B cell (primary cell): ENCODE results near the gene MAML3. TPM values are rescaled to one million over a fixed set of nuclear protein-coding genes. Genes with fewer than 3 reads are reported as not detected.

Source experiments
- ATAC-seq: fragments of 200-7000 bp; cut with Tn5 transposase; one replicate; pipeline ENCODE4 v1.10.0; 2021; ENCODE audit warnings: low read depth, mild to moderate bottlenecking, moderate number of reproducible peaks, moderate library complexity
- CTCF ChIA-PET: fragments of 350-600 bp; sonication (Branson Sonifier 250); formaldehyde crosslinking; loops from one replicate; lab custom pipeline; 2021; ENCODE audit warnings: antibody characterized with exemption, inconsistent platforms; lab: Charles Lee
- POLR2A ChIA-PET: fragments of 350-600 bp; sonication (Branson Sonifier 250); formaldehyde crosslinking; loops from one replicate; lab custom pipeline; 2021; ENCODE audit warnings: antibody characterized with exemption; lab: Charles Lee
- DNase-seq: peaks from one replicate; pipeline ENCODE4 v3.0.0; 2013
- H2AFZ ChIP-seq: 2 replicates; pipeline ENCODE4 v1.6.1; 2012; ENCODE audit warnings: mild to moderate bottlenecking, low read depth, low read length; ENCODE audit not compliant: insufficient read depth, poor library complexity, severe bottlenecking
- H3K27ac ChIP-seq, 2 donors: 1 replicate in 1 of 2; 2 replicates in 1 of 2; pipeline ENCODE4 v1.5.1; 2012 to 2013; ENCODE audit warnings: low read length in 2 of 2, mild to moderate bottlenecking in 2 of 2, moderate library complexity in 1 of 2
- H3K27me3 ChIP-seq, 4 experiments: fragments of 200-600 bp in 1 of 4; sonication (generic) in 1 of 4; replicated peaks in 1 of 4; 1 replicate in 2 of 4; 2 replicates in 2 of 4; pipeline versions ENCODE4 v1.6.1 to v1.7.0; 2013 to 2016; ENCODE audit warnings: low read length in 3 of 4, mild to moderate bottlenecking in 2 of 4, mixed read lengths in 1 of 4, moderate library complexity in 1 of 4; ENCODE audit not compliant: insufficient read depth in 4 of 4, control insufficient read depth in 3 of 4; ENCODE audit errors: control extremely low read depth in 1 of 4
- H3K36me3 ChIP-seq, 2 experiments: replicated peaks in 1 of 2; 1 replicate in 1 of 2; 2 replicates in 1 of 2; pipeline versions ENCODE4 v1.6.1 to v1.7.1; 2013; ENCODE audit warnings: low read length in 1 of 2; ENCODE audit not compliant: insufficient read depth in 2 of 2, control insufficient read depth in 1 of 2; ENCODE audit errors: control extremely low read depth in 1 of 2, extremely low read depth in 1 of 2
- H3K4me1 ChIP-seq, 2 donors: fragments of 200-600 bp in 1 of 2; sonication (generic) in 1 of 2; 1 replicate in 1 of 2; 2 replicates in 1 of 2; pipeline versions ENCODE4 v1.5.1 to v1.6.1; 2013 to 2017; ENCODE audit warnings: low read length in 2 of 2; ENCODE audit not compliant: control insufficient read depth in 2 of 2, insufficient read depth in 2 of 2
- H3K4me2 ChIP-seq: replicated peaks from 2 replicates; pipeline ENCODE3; 2012; ENCODE audit warnings: mild to moderate bottlenecking, low read depth, low read length; ENCODE audit not compliant: poor library complexity, severe bottlenecking
- H3K4me3 ChIP-seq, 5 experiments: fragments of 200-600 bp in 1 of 5; sonication (generic) in 1 of 5; 1 replicate in 3 of 5; 2 replicates in 2 of 5; pipeline versions ENCODE4 v1.5.1 to v1.7.0; 2011 to 2016; ENCODE audit warnings: low read length in 4 of 5, mild to moderate bottlenecking in 4 of 5, low read depth in 2 of 5, control low read depth in 1 of 5, moderate library complexity in 1 of 5; ENCODE audit not compliant: insufficient read depth in 1 of 5; ENCODE audit errors: control extremely low read depth in 1 of 5, extremely low read depth in 1 of 5
- H3K79me2 ChIP-seq: fragments of 200-600 bp; sonication (generic); one replicate; pipeline ENCODE4 v1.6.0; 2016; ENCODE audit warnings: low read length; ENCODE audit not compliant: control insufficient read depth, insufficient read depth
- H3K9ac ChIP-seq: fragments of 200-600 bp; sonication (generic); 2 replicates; pipeline ENCODE4 v1.6.1; 2017; ENCODE audit warnings: mild to moderate bottlenecking, low read length, moderate library complexity
- H3K9me3 ChIP-seq, 3 donors: one replicate each; pipeline versions ENCODE4 v1.6.1 to v1.7.1; 2013; ENCODE audit warnings: low read length in 2 of 3; ENCODE audit not compliant: control insufficient read depth in 2 of 3, insufficient read depth in 1 of 3; ENCODE audit errors: control extremely low read depth in 1 of 3
- H4K20me1 ChIP-seq: 2 replicates; pipeline ENCODE4 v1.6.0; 2012; ENCODE audit warnings: mild to moderate bottlenecking, low read length; ENCODE audit not compliant: insufficient read depth, control insufficient read depth, poor library complexity, severe bottlenecking
- H3K27ac Mint-ChIP-seq: one replicate; pipeline ENCODE4 v1.8.0; 2021; ENCODE audit warnings: mixed read lengths
- H3K27me3 Mint-ChIP-seq: one replicate; pipeline ENCODE4 v1.8.0; 2021; ENCODE audit warnings: mixed read lengths
- H3K4me1 Mint-ChIP-seq: one replicate; pipeline ENCODE4 v1.8.0; 2021; ENCODE audit warnings: mixed read lengths
- H3K4me3 Mint-ChIP-seq: one replicate; pipeline ENCODE4 v1.8.0; 2021; ENCODE audit warnings: mixed read lengths
- H3K9me3 Mint-ChIP-seq: one replicate; pipeline ENCODE4 v1.8.0; 2022; ENCODE audit warnings: mixed read lengths; ENCODE audit not compliant: insufficient read depth
- CTCF ChIP-seq: fragments of 200-600 bp; IDR thresholded peaks from one replicate; pipeline ENCODE4 v1.8.0; 2022; ENCODE audit warnings: antibody characterized with exemption, mild to moderate bottlenecking
- EZH2 ChIP-seq: IDR thresholded peaks from 2 replicates; pipeline ENCODE4 v1.6.1; 2012; ENCODE audit warnings: borderline replicate concordance, low read depth, mild to moderate bottlenecking, moderate library complexity, low read length; ENCODE audit not compliant: insufficient read depth, poor library complexity, severe bottlenecking
- WGBS: methylation state at CpG from one replicate; pipeline ENCODE4 v1.1.5; 2013; ENCODE audit warnings: missing lambda C conversion rate; ENCODE audit not compliant: insufficient coverage; 5-methylcytosine and 5-hydroxymethylcytosine counted together
- intact Hi-C: fragments of 100-400 bp; cut with micrococcal nuclease; formaldehyde crosslinking; loops from one replicate; pipeline ENCODE4 v1.10.0; 2022
- polyA plus RNA-seq: library from polyadenylated mRNA; depleted of rRNA; stranded (reverse); fragments of >200 nt; gene quantifications from 2 replicates; pipeline ENCODE4 v1.2.3, GENCODE V29; 2012
- total RNA-seq, 2 donors: library from RNA; stranded (reverse); fragments of 120-200 nt in 1 of 2; gene quantifications; 1 replicate in 1 of 2; 2 replicates in 1 of 2; pipeline versions ENCODE4 v1.2.3 to v1.2.4, GENCODE V29; 2013 to 2022

MAML3 gene
- total and polyA plus RNA-seq, 2 donors (not counting 1 experiment from before 2014, with no cell fraction given) = 0.94 to 5.3 TPM

DNA sequence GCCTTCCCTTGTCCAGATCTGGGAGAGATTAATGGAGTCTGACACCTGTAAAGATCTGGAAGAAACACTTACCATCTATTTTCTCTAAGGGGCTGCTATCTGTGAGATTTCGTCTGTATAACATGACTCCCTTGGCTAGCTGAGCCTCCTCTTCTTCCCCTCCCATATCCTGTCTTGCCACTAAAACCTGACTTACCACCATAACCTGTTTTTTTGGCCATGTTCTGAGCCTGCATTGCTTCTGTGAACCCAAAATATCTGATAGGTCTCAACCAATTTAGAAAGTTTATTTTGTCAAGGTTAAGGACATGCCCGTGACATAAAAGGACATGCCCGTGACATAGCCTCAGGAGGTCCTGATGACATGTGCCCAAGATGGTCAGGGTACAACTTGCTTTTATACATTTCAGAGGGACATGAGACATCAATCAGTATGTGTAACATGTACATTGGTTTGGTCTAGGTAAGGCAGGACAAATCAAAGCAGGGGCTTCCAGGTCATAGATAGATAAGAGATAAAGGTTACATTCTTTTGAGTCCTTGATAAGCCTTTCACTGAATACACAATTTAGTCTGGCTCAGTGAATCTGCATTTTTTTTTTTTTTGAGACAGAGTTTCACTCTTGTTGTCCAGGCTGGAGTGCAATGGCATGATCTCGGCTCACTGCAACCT, 476.9 kb downstream of the MAML3 start:
- Histone ChIP-seq H3K36me3 (no peaks in the 10 kb centered on the region), H3K79me2 (no peaks in the 10 kb centered on the region), H3K4me2 (no peak overlapping the region), H3K9ac (no peak overlapping the region), H2AFZ (no peak overlapping the region), H3K9me3 (no peaks in the 10 kb centered on the region), H3K4me3 (no peak overlapping the region), H4K20me1 (no peaks in the 10 kb centered on the region), H3K27me3 (no peaks in the 10 kb centered on the region), H3K4me1 (peaks cover 10 to 13% of the 10 kb centered on the region in 2 donors), H3K27ac (no peak overlapping the region)
- Mint-ChIP-seq H3K4me1 (peaks cover 13% of the 10 kb centered on the region), H3K27me3 (no peaks in the 10 kb centered on the region), H3K27ac (no peak overlapping the region), H3K4me3 (no peak overlapping the region), H3K9me3 (no peaks in the 10 kb centered on the region)
- no peak for DNase-seq
- TF ChIP-seq EZH2 (no peak), CTCF (no peak)
- ATAC-seq = no peak
- POLR2A ChIA-PET = no interaction called here
- WGBS = 96% methylated on average over 3 of the region's 4 CpGs
- CTCF ChIA-PET = no interaction called here
- intact Hi-C loops = no loop called here

DNA sequence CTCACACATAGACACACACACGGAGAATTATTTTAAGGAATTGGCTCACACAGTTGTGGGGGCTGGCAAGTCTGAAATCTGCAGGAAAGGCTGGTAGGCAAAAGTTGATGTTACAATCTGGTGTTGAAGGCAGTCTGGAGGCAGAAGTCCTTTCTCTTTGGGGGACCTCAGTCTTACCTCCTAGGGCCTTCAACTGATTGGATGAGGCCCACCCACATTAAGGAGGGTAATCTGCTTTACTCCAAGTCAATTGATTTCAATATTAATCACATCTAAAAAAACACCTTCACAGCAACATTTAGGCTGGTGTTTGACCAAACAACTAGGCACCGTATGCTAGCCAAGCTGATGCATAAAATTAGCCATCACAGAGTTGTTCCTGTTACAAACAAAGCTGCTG, 477.6 kb downstream of the MAML3 start:
- H3K4me1 ChIP-seq = peaks cover 10 to 13% of the 10 kb centered on the region in 2 donors
- Mint-ChIP-seq H3K27ac (no peak overlapping the region), H3K4me3 (no peak overlapping the region), H3K4me1 (peaks cover 13% of the 10 kb centered on the region), H3K9me3 (no peaks in the 10 kb centered on the region), H3K27me3 (no peaks in the 10 kb centered on the region)
- H3K4me3 ChIP-seq = no peak overlapping the region
- intact Hi-C loops = no loop called here
- H3K36me3 ChIP-seq = no peaks in the 10 kb centered on the region
- no peak for TF ChIP-seq EZH2
- no peak for TF ChIP-seq CTCF
- ATAC-seq (no peak), DNase-seq (no peak)
- H3K79me2 ChIP-seq = no peaks in the 10 kb centered on the region
- H2AFZ ChIP-seq = no peak overlapping the region
- H3K27ac ChIP-seq = no peak overlapping the region
- POLR2A ChIA-PET = no interaction called here
- H3K4me2 ChIP-seq = no peak overlapping the region
- WGBS = no CpG with 5 or more reads among the region's 2 CpGs
- no peak overlapping the region for H3K9ac ChIP-seq
- CTCF ChIA-PET = no interaction called here
- H3K9me3 ChIP-seq = no peaks in the 10 kb centered on the region
- no peaks in the 10 kb centered on the region for H4K20me1 ChIP-seq
- H3K27me3 ChIP-seq = no peaks in the 10 kb centered on the region
